Liver (tissue), 9 donors: ENCODE measurements around the gene NCK1. TPM values are rescaled to one million over a fixed set of nuclear protein-coding genes. Genes with fewer than 3 reads are reported as not detected.
"Not testable (repeated sequence)": the region's sequence is repeated elsewhere in the genome, so short reads cannot be mapped to it uniquely, and the experiment has no call there.

Experiments
- DNase-seq: peaks from one replicate; pipeline ENCODE4 v3.0.0-alpha.2; 2017; ENCODE audit warnings: low spot score
- H3K27ac ChIP-seq, 2 donors: one replicate each; pipeline ENCODE4 v1.7.0; 2013; ENCODE audit warnings: inconsistent platforms in 2 of 2, low read length in 2 of 2, control low read depth in 1 of 2, low read depth in 1 of 2, mild to moderate bottlenecking in 1 of 2
- H3K27me3 ChIP-seq, 4 donors: one replicate each; pipeline versions ENCODE4 v1.6.1 to v1.7.0; 2013; ENCODE audit warnings: low read length in 3 of 4, inconsistent platforms in 1 of 4, mild to moderate bottlenecking in 1 of 4, moderate library complexity in 1 of 4; ENCODE audit not compliant: control insufficient read depth in 4 of 4, insufficient read depth in 4 of 4
- H3K36me3 ChIP-seq, 4 donors: one replicate each; pipeline versions ENCODE4 v1.6.1 to v1.7.0; 2013; ENCODE audit warnings: low read length in 3 of 4, mild to moderate bottlenecking in 3 of 4, low read depth in 1 of 4, moderate library complexity in 1 of 4; ENCODE audit not compliant: control insufficient read depth in 4 of 4, insufficient read depth in 3 of 4
- H3K4me1 ChIP-seq, 4 donors: one replicate each; pipeline versions ENCODE4 v1.6.1 to v1.7.0; 2013; ENCODE audit warnings: low read length in 3 of 4, mild to moderate bottlenecking in 3 of 4, moderate library complexity in 1 of 4; ENCODE audit not compliant: control insufficient read depth in 4 of 4, insufficient read depth in 4 of 4
- H3K4me3 ChIP-seq, 3 donors: one replicate each; pipeline versions ENCODE4 v1.6.1 to v1.7.0; 2013; ENCODE audit warnings: low read length in 3 of 3, control low read depth in 1 of 3, low read depth in 1 of 3, mild to moderate bottlenecking in 1 of 3
- H3K9ac ChIP-seq, 2 donors: one replicate each; pipeline ENCODE4 v1.7.0; 2013; ENCODE audit warnings: low read length in 2 of 2, mild to moderate bottlenecking in 2 of 2, moderate library complexity in 2 of 2, control low read depth in 1 of 2, low read depth in 1 of 2
- H3K9me3 ChIP-seq, 4 donors: one replicate each; pipeline versions ENCODE4 v1.6.1 to v1.7.0; 2013; ENCODE audit warnings: low read length in 3 of 4; ENCODE audit not compliant: control insufficient read depth in 4 of 4
- CTCF ChIP-seq: fragments of 150-350 bp; IDR thresholded peaks from 2 replicates; pipeline ENCODE4 v1.5.1; 2017; ENCODE audit warnings: improper control_type of control experiment, low read depth, low read length; ENCODE audit not compliant: missing input control
- EGR1 ChIP-seq, 2 donors: IDR thresholded peaks; 2 replicates each; pipeline ENCODE4 v1.6.1; 2016 to 2018; ENCODE audit warnings: antibody characterized with exemption in 2 of 2, low read depth in 2 of 2
- FOXA2 ChIP-seq: IDR thresholded peaks from 2 replicates; pipeline ENCODE4 v1.6.1; 2016; ENCODE audit warnings: antibody characterized with exemption
- GABPA ChIP-seq, 2 donors: IDR thresholded peaks in 1 of 2; conservative IDR thresholded peaks in 1 of 2; 2 replicates each; pipeline ENCODE4 v1.6.1; 2016; ENCODE audit warnings: antibody characterized with exemption in 2 of 2, mild to moderate bottlenecking in 1 of 2, moderate library complexity in 1 of 2
- HNF4G ChIP-seq: IDR thresholded peaks from 2 replicates; pipeline ENCODE4 v1.6.1; 2016; ENCODE audit warnings: antibody characterized with exemption
- MAX ChIP-seq: IDR thresholded peaks from 2 replicates; pipeline ENCODE4 v1.6.1; 2016; ENCODE audit warnings: antibody characterized with exemption
- NR2F2 ChIP-seq: IDR thresholded peaks from 2 replicates; pipeline ENCODE4 v1.6.1; 2016; ENCODE audit warnings: antibody characterized with exemption
- RAD21 ChIP-seq, 2 donors: IDR thresholded peaks; 2 replicates each; pipeline ENCODE4 v1.6.1; 2016; ENCODE audit warnings: antibody characterized with exemption in 2 of 2, mild to moderate bottlenecking in 2 of 2
- REST ChIP-seq: IDR thresholded peaks from 2 replicates; pipeline ENCODE4 v1.6.1; 2016; ENCODE audit warnings: antibody characterized with exemption, mild to moderate bottlenecking
- TAF1 ChIP-seq: conservative IDR thresholded peaks from 2 replicates; pipeline ENCODE4 v1.6.1; 2016; ENCODE audit warnings: antibody characterized with exemption, mild to moderate bottlenecking
- YY1 ChIP-seq: IDR thresholded peaks from 2 replicates; pipeline ENCODE4 v1.6.1; 2016; ENCODE audit warnings: antibody characterized with exemption, mild to moderate bottlenecking
- ZBTB33 ChIP-seq: IDR thresholded peaks from 2 replicates; pipeline ENCODE4 v1.6.1; 2016; ENCODE audit warnings: antibody characterized with exemption
- WGBS: extraction: QIAGEN DNeasy Blood & Tissue Kit; methylation state at CpG from one replicate; pipeline ENCODE4 v1.1.7; 2013; 5-methylcytosine and 5-hydroxymethylcytosine counted together
- polyA plus RNA-seq, 2 donors: library from polyadenylated mRNA; stranded (reverse) in 1 of 2; unstranded in 1 of 2; fragments of 200-250 nt in 1 of 2; fragments of >200 nt in 1 of 2; fragmentation: Nextera tagmentation in 1 of 2; extraction: Ambion mirVana in 1 of 2; gene quantifications; one replicate each; pipeline versions ENCODE4 v1.2.1 to v1.2.3, GENCODE V29; 2013 to 2015
- total RNA-seq, 2 donors: library from RNA; depleted of rRNA; stranded (reverse); fragments of >200 nt; gene quantifications; one replicate each; pipeline ENCODE4 v1.2.3, GENCODE V29; 2014
- donor health status: healthy.
- donor health status: healthy.
- donor health status: healthy.
- donor health status: healthy.
- donor health status: healthy.

The NCK1 gene
- total and polyA plus RNA-seq, 4 donors = 13.7 to 35.8 (median 19.4) TPM

GRCh38 chr3:136869282-136869681, 7.3 kb downstream of the NCK1 start:
- Histone ChIP-seq H3K27me3 (no peaks in the 10 kb centered on the region), H3K27ac (no peak overlapping the region), H3K9ac (no peak overlapping the region), H3K9me3 (no peaks in the 10 kb centered on the region), H3K36me3 (peaks cover 0 to 1% (median 0%) of the 10 kb centered on the region in 4 donors), H3K4me1 (peaks cover 2 to 8% (median 5%) of the 10 kb centered on the region in 4 donors), H3K4me3 (no peak overlapping the region)
- DNase-seq = no peak
- 95% methylated on average over 9 of the region's 9 CpGs for WGBS
- TF ChIP-seq REST (no peak), GABPA (IDR thresholded peaks at IDR 0.05 in 1 of 2, conservative IDR thresholded peaks at IDR 0.05 in 1 of 2) (no peak), EGR1 (IDR thresholded peaks at IDR 0.05; ENCODE audit: low read depth in 2 of 2) (no peak), HNF4G (no peak)

- not testable (repeated sequence) for H3K9me3 ChIP-seq, H3K4me3 ChIP-seq, DNase-seq, H3K27me3 ChIP-seq, H3K9ac ChIP-seq, H3K4me1 ChIP-seq, H3K36me3 ChIP-seq, H3K27ac ChIP-seq
- WGBS = 99% methylated on average over 3 of the region's 3 CpGs
Measured at GRCh38 chr3:136872258-136872657, 10.2 kb downstream of the NCK1 start.

- WGBS = 98% methylated on average over 2 of the region's 2 CpGs
- not testable (repeated sequence) for H3K9ac ChIP-seq, H3K4me1 ChIP-seq, H3K27me3 ChIP-seq, DNase-seq, H3K4me3 ChIP-seq, H3K36me3 ChIP-seq, H3K27ac ChIP-seq, H3K9me3 ChIP-seq
Measured at GRCh38 chr3:136879510-136879909, 17.5 kb downstream of the NCK1 start.

- H3K4me3 ChIP-seq = no peak overlapping the region
- H3K27me3 ChIP-seq = no peaks in the 10 kb centered on the region
- 87% methylated on average over 1 of the region's 1 CpG for WGBS
- H3K4me1 ChIP-seq = peaks cover 0 to 4% (median 0%) of the 10 kb centered on the region in 4 donors
- no peaks in the 10 kb centered on the region for H3K36me3 ChIP-seq
- H3K9me3 ChIP-seq = no peaks in the 10 kb centered on the region
- DNase-seq = no peak
- H3K9ac ChIP-seq = no peak overlapping the region
- H3K27ac ChIP-seq = no peak overlapping the region
- TF ChIP-seq RAD21 (IDR thresholded peaks at IDR 0.05) = no peak
- TF ChIP-seq REST = no peak
- TF ChIP-seq NR2F2 = no peak
- TF ChIP-seq MAX = no peak
- no peak for TF ChIP-seq GABPA (IDR thresholded peaks at IDR 0.05 in 1 of 2, conservative IDR thresholded peaks at IDR 0.05 in 1 of 2)
- TF ChIP-seq EGR1 (IDR thresholded peaks at IDR 0.05; ENCODE audit: low read depth in 2 of 2) = no peak
- no peak for TF ChIP-seq ZBTB33
- no peak for TF ChIP-seq CTCF
- TF ChIP-seq YY1 = no peak
- TF ChIP-seq FOXA2 = no peak
- no peak for TF ChIP-seq TAF1
Measured at GRCh38 chr3:136882571-136882970, 20.6 kb downstream of the NCK1 start.
